A673 (cell line): ENCODE results near the gene TRIM40. TPM values are rescaled to one million over a fixed set of nuclear protein-coding genes. Genes with fewer than 3 reads are reported as not detected.
"Not testable (repeated sequence)": the region's sequence is repeated elsewhere in the genome, so short reads cannot be mapped to it uniquely, and the experiment has no call there.

Experiments
- BruUV-seq: library from RNA; stranded (reverse); fragments of 400-500 nt; replicated peaks from 2 replicates; lab custom pipeline; 2021; lab: Mats Ljungman, UMichigan
- CTCF ChIA-PET: fragments of 300-600 bp; sonication (Branson Sonifier 250); formaldehyde crosslinking; loops from one replicate; lab custom pipeline; 2022; ENCODE audit warnings: antibody characterized with exemption; lab: Charles Lee
- POLR2A ChIA-PET: fragments of 300-600 bp; sonication (Branson Sonifier 250); formaldehyde crosslinking; loops from one replicate; lab custom pipeline; 2022; ENCODE audit warnings: antibody characterized with exemption; ENCODE audit not compliant: low non-redundant PET; lab: Charles Lee
- DNase-seq: peaks from one replicate; pipeline ENCODE4 v3.0.0-alpha.2; 2015; ENCODE audit warnings: low spot score
- H3K27ac ChIP-seq: fragments of 200-600 bp; sonication (generic); 2 replicates; pipeline ENCODE4 v1.5.1; 2016; ENCODE audit warnings: mixed run types, low read depth, mild to moderate bottlenecking, mixed read lengths, antibody characterized with exemption, low read length; ENCODE audit not compliant: poor library complexity, severe bottlenecking
- H3K27me3 ChIP-seq: fragments of 200-600 bp; sonication (generic); replicated peaks from 2 replicates; pipeline ENCODE4 v1.6.1; 2017; ENCODE audit warnings: mixed run types, low read depth, mild to moderate bottlenecking, mixed read lengths, antibody characterized with exemption, low read length; ENCODE audit not compliant: insufficient read depth, poor library complexity
- H3K36me3 ChIP-seq: fragments of 200-600 bp; sonication (generic); 2 replicates; pipeline ENCODE4 v1.6.1; 2016; ENCODE audit warnings: mixed run types, mild to moderate bottlenecking, mixed read lengths, antibody characterized with exemption, low read length; ENCODE audit not compliant: insufficient read depth, poor library complexity, severe bottlenecking
- H3K4me1 ChIP-seq: fragments of 200-600 bp; sonication (generic); 2 replicates; pipeline ENCODE4 v1.6.1; 2017; ENCODE audit warnings: mixed run types, mild to moderate bottlenecking, mixed read lengths, antibody characterized with exemption, low read length; ENCODE audit not compliant: insufficient read depth, poor library complexity, severe bottlenecking
- H3K4me3 ChIP-seq: fragments of 200-600 bp; sonication (generic); 2 replicates; pipeline ENCODE4 v1.5.1; 2016; ENCODE audit warnings: low read depth, mixed run types, mild to moderate bottlenecking, mixed read lengths, low read length; ENCODE audit not compliant: poor library complexity, severe bottlenecking
- H3K9me3 ChIP-seq: fragments of 200-600 bp; sonication (generic); 2 replicates; pipeline ENCODE4 v1.6.1; 2016; ENCODE audit warnings: mixed run types, low read depth, mild to moderate bottlenecking, mixed read lengths, antibody characterized with exemption, low read length; ENCODE audit not compliant: poor library complexity, severe bottlenecking
- EZH2 ChIP-seq: fragments of 200-600 bp; sonication (generic); IDR thresholded peaks from 2 replicates; pipeline ENCODE4 v1.6.1; 2017; ENCODE audit warnings: borderline replicate concordance, low read depth, mild to moderate bottlenecking, mixed read lengths, antibody characterized with exemption, low read length; ENCODE audit not compliant: poor library complexity, severe bottlenecking
- intact Hi-C: fragments of 100-400 bp; cut with micrococcal nuclease; formaldehyde crosslinking; loops from one replicate; pipeline ENCODE4 v1.10.0; 2022; ENCODE audit not compliant: unreplicated experiment
- total RNA-seq: library from RNA; stranded (reverse); gene quantifications from 2 replicates; pipeline ENCODE4 v1.2.3, GENCODE V29; 2021
- TF ChIP-seq, protein P1 (sequence below): fragments of 300-800, 200-600 bp; sonication (generic); conservative IDR thresholded peaks from 2 replicates; pipeline ENCODE4 v1.5.1; 2017; ENCODE audit warnings: low read depth, mild to moderate bottlenecking, antibody characterized with exemption, low read length, moderate library complexity, mixed read lengths

The TRIM40 gene
- total RNA-seq, 1 experiment from 2014 or later: not detected

DNA sequence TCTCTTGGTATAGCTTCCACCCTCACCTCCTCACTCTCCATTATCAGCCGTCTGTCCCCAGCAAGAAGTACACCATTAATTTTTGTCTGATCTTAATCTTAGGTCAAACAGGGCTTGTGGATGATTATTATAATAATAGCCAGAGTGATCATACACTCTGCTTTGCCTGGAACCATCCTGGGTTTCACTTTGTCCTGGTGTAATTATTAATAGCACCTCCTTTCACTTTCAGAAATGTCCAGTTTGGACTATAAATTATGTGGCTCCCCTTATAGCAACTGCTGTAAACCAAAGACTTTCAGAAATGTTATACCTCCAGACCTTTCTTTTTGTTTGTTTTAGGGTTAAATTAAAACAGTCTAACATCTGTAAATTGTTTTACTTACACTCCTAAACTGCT is 22.1 kb upstream of the TRIM40 start:
- CTCF ChIA-PET: no interaction called here
- H3K36me3 ChIP-seq: no peaks in the 10 kb centered on the region
- no TSS peak for BruUV-seq
- no peak overlapping the region for H3K27ac ChIP-seq
- H3K4me1 ChIP-seq: no peaks in the 10 kb centered on the region
- no peak overlapping the region for H3K4me3 ChIP-seq
- no peaks in the 10 kb centered on the region for H3K9me3 ChIP-seq
- POLR2A ChIA-PET: no interaction called here
- H3K27me3 ChIP-seq: peaks cover 47% of the 10 kb centered on the region
- intact Hi-C loops: no loop called here
- no peak for DNase-seq
- TF ChIP-seq, protein P1, sequence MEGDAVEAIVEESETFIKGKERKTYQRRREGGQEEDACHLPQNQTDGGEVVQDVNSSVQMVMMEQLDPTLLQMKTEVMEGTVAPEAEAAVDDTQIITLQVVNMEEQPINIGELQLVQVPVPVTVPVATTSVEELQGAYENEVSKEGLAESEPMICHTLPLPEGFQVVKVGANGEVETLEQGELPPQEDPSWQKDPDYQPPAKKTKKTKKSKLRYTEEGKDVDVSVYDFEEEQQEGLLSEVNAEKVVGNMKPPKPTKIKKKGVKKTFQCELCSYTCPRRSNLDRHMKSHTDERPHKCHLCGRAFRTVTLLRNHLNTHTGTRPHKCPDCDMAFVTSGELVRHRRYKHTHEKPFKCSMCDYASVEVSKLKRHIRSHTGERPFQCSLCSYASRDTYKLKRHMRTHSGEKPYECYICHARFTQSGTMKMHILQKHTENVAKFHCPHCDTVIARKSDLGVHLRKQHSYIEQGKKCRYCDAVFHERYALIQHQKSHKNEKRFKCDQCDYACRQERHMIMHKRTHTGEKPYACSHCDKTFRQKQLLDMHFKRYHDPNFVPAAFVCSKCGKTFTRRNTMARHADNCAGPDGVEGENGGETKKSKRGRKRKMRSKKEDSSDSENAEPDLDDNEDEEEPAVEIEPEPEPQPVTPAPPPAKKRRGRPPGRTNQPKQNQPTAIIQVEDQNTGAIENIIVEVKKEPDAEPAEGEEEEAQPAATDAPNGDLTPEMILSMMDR: no peak
- TF ChIP-seq EZH2: no peak

DNA sequence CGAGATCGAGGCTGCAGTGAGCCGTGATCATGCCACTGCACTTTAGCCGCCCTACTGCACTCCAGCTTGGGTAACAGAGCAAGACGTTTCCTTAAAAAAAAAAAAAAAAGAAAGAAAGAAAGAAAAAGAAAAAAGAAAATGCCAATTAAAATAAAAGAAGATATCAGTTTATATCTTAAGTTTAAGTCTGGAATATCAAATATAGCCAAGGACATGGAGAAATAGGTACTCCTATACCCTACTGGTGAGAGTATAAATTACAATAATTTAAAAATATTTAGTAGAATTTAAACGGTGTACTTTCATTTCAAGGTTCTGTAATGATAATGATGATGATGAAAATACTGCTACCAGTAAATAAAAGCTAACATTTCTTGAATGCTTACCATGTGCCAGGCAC is 19.2 kb upstream of the TRIM40 start:
- no peaks in the 10 kb centered on the region for H3K9me3 ChIP-seq
- no peaks in the 10 kb centered on the region for H3K4me1 ChIP-seq
- peaks cover 29% of the 10 kb centered on the region for H3K27me3 ChIP-seq
- no TSS peak for BruUV-seq
- H3K27ac ChIP-seq: no peak overlapping the region
- no peak for TF ChIP-seq EZH2
- TF ChIP-seq, protein P1: peak; percentile 40
- intact Hi-C loops: no loop called here
- CTCF ChIA-PET: no interaction called here
- H3K4me3 ChIP-seq: no peak overlapping the region
- H3K36me3 ChIP-seq: no peaks in the 10 kb centered on the region
- no peak for DNase-seq
- POLR2A ChIA-PET: no interaction called here

DNA sequence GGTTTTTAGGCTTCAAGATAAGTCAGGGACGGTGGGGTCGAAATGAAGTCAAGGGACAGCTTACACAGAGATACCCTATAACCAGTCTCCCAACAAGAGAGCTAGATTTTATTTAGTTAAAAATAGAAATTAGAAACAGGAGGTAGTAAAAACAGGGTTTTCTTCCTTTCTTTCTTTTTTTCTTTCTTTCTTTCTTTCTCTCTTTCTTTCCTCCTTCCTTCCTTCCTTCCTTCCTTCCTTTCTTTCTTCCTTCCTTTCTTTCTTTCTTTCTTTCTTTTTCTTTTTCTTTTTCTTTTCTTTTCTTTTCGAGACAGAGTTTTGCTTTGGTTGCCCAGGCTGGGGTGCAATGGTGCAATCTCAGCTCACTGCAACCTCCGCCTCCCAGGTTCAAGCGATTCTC is 17.2 kb upstream of the TRIM40 start:
- H3K27ac ChIP-seq, H3K9me3 ChIP-seq, H3K4me3 ChIP-seq, DNase-seq, H3K27me3 ChIP-seq, BruUV-seq, H3K36me3 ChIP-seq, intact Hi-C loops, POLR2A ChIA-PET, H3K4me1 ChIP-seq: not testable (repeated sequence)
- CTCF ChIA-PET: interaction anchor here (1.2 kb wide), 1 partner anchor 15 kb away, joined by 8 read pairs; no protein-coding TSS in a partner anchor
